Natural killer cell (primary cell): ENCODE measurements around the gene NR3C2. TPM values are rescaled to one million over a fixed set of nuclear protein-coding genes. Genes with fewer than 3 reads are reported as not detected.
"Not testable (repeated sequence)": the region's sequence is repeated elsewhere in the genome, so short reads cannot be mapped to it uniquely, and the experiment has no call there.

ENCODE experiments used
- ATAC-seq, 3 donors: fragments of 150-1000 bp in 2 of 3; fragments of 200-7000 bp in 1 of 3; cut with Tn5 transposase; 1 replicate in 1 of 3; 2 replicates in 2 of 3; pipeline ENCODE4 v1.10.0; 2021; ENCODE audit warnings: mild to moderate bottlenecking in 2 of 3, moderate library complexity in 2 of 3
- DNase-seq, 2 donors: peaks; one replicate each; pipeline versions ENCODE4 v3.0.0 to v3.0.0-alpha.2; 2013 to 2021; ENCODE audit warnings: mixed read lengths in 1 of 2
- H3K27ac ChIP-seq: one replicate; pipeline ENCODE4 v1.5.1; 2013; ENCODE audit warnings: mild to moderate bottlenecking, low read length
- H3K27me3 ChIP-seq: one replicate; pipeline ENCODE4 v1.6.1; 2013; ENCODE audit warnings: low read length; ENCODE audit not compliant: control insufficient read depth, insufficient read depth
- H3K36me3 ChIP-seq: one replicate; pipeline ENCODE4 v1.6.1; 2013; ENCODE audit warnings: low read length; ENCODE audit not compliant: control insufficient read depth, insufficient read depth
- H3K4me1 ChIP-seq: one replicate; pipeline ENCODE4 v1.6.1; 2013; ENCODE audit warnings: low read length; ENCODE audit not compliant: control insufficient read depth, insufficient read depth
- H3K4me3 ChIP-seq: one replicate; pipeline ENCODE4 v1.5.1; 2013; ENCODE audit warnings: low read length
- H3K9me3 ChIP-seq: one replicate; pipeline ENCODE4 v1.6.1; 2013; ENCODE audit warnings: low read length; ENCODE audit not compliant: control insufficient read depth, insufficient read depth
- H3K27ac Mint-ChIP-seq, 2 donors: one replicate each; pipeline ENCODE4 v1.8.0; 2022; ENCODE audit warnings: mild to moderate bottlenecking in 2 of 2, mixed read lengths in 2 of 2, moderate library complexity in 1 of 2
- H3K27me3 Mint-ChIP-seq, 2 donors: one replicate each; pipeline ENCODE4 v1.8.0; 2022; ENCODE audit warnings: low read depth in 2 of 2, mixed read lengths in 2 of 2
- H3K36me3 Mint-ChIP-seq: one replicate; pipeline ENCODE4 v1.8.0; 2022; ENCODE audit warnings: mixed read lengths
- H3K4me1 Mint-ChIP-seq, 2 donors: one replicate each; pipeline ENCODE4 v1.8.0; 2022; ENCODE audit warnings: mixed read lengths in 2 of 2
- H3K4me3 Mint-ChIP-seq: one replicate; pipeline ENCODE4 v1.8.0; 2022; ENCODE audit warnings: mild to moderate bottlenecking, moderate library complexity, mixed read lengths
- H3K9me3 Mint-ChIP-seq, 2 donors: one replicate each; pipeline ENCODE4 v1.8.0; 2022; ENCODE audit warnings: mixed read lengths in 2 of 2
- CTCF ChIP-seq: fragments of 200-600 bp; IDR thresholded peaks from one replicate; pipeline ENCODE4 v1.8.0; 2022; ENCODE audit warnings: antibody characterized with exemption
- WGBS: methylation state at CpG from one replicate; pipeline ENCODE4 v1.1.7; 2013; ENCODE audit warnings: missing lambda C conversion rate; ENCODE audit not compliant: insufficient coverage; 5-methylcytosine and 5-hydroxymethylcytosine counted together
- intact Hi-C: fragments of 100-400 bp; cut with micrococcal nuclease; formaldehyde crosslinking; loops from one replicate; pipeline ENCODE4 v1.14.2; 2022
- total RNA-seq, 4 donors: library from RNA; stranded (reverse); fragments of 120-200 nt in 1 of 4; gene quantifications; one replicate each; pipeline versions ENCODE4 v1.2.3 to v1.2.4, GENCODE V29; 2013 to 2022

Gene NR3C2
- total RNA-seq, 3 donors from 2014 or later (not counting 1 experiment from before 2014, with no cell fraction given): 4.2 to 8.6 (median 6.3) TPM

- Mint-ChIP-seq H3K36me3 (peaks cover 15% of the 10 kb centered on the region), H3K27ac (no peak overlapping the region), H3K9me3 (peaks cover 13 to 17% of the 10 kb centered on the region in 2 donors), H3K4me3 (no peak overlapping the region), H3K27me3 (peaks cover 4 to 7% of the 10 kb centered on the region in 2 donors), H3K4me1 (no peaks in the 10 kb centered on the region)
- Histone ChIP-seq H3K27me3 (peaks cover 2% of the 10 kb centered on the region), H3K27ac (no peak overlapping the region), H3K9me3 (peaks cover 15% of the 10 kb centered on the region), H3K4me1 (no peaks in the 10 kb centered on the region), H3K4me3 (no peak overlapping the region), H3K36me3 (no peaks in the 10 kb centered on the region)
- DNase-seq (no peak), ATAC-seq (no peak)
- TF ChIP-seq CTCF: no peak
- 83% methylated on average over 1 of the region's 1 CpG for WGBS
- intact Hi-C loops: no loop called here
These were observed 315.4 kb downstream of the NR3C2 start for GRCh38 chr4:148126825-148127224.

GRCh38 chr4:148124512-148124911 is 317.7 kb downstream of the NR3C2 start:
- peaks cover 15% of the 10 kb centered on the region for H3K9me3 ChIP-seq
- DNase-seq (no peak), ATAC-seq (no peak)
- H3K27me3 Mint-ChIP-seq: peaks cover 2 to 7% of the 10 kb centered on the region in 2 donors
- no peak overlapping the region for H3K27ac Mint-ChIP-seq
- H3K9me3 Mint-ChIP-seq: peaks cover 13 to 17% of the 10 kb centered on the region in 2 donors
- no peaks in the 10 kb centered on the region for H3K4me1 ChIP-seq
- no peak overlapping the region for H3K4me3 Mint-ChIP-seq
- TF ChIP-seq CTCF: no peak
- no peak overlapping the region for H3K27ac ChIP-seq
- H3K4me3 ChIP-seq: no peak overlapping the region
- peaks cover 15% of the 10 kb centered on the region for H3K36me3 Mint-ChIP-seq
- intact Hi-C loops: no loop called here
- WGBS: 100% methylated on average over 1 of the region's 1 CpG
- H3K4me1 Mint-ChIP-seq: no peaks in the 10 kb centered on the region
- H3K27me3 ChIP-seq: peaks cover 2% of the 10 kb centered on the region
- H3K36me3 ChIP-seq: no peaks in the 10 kb centered on the region

- H3K4me3 Mint-ChIP-seq, H3K27ac Mint-ChIP-seq, H3K27me3 Mint-ChIP-seq, H3K36me3 ChIP-seq, H3K27me3 ChIP-seq, DNase-seq, ATAC-seq, H3K4me1 Mint-ChIP-seq, intact Hi-C loops, H3K4me1 ChIP-seq, H3K27ac ChIP-seq, H3K4me3 ChIP-seq: not testable (repeated sequence)
- 93% methylated on average over 2 of the region's 2 CpGs for WGBS
- peaks cover 15% of the 10 kb centered on the region for H3K36me3 Mint-ChIP-seq
- peaks cover 13 to 17% of the 10 kb centered on the region in 2 donors for H3K9me3 Mint-ChIP-seq
- H3K9me3 ChIP-seq: peaks cover 15% of the 10 kb centered on the region
These were observed 319.1 kb downstream of the NR3C2 start for GRCh38 chr4:148123161-148123560.

- H3K27ac ChIP-seq: no peak overlapping the region
- TF ChIP-seq CTCF: no peak
- H3K4me3 ChIP-seq: no peak overlapping the region
- peaks cover 15% of the 10 kb centered on the region for H3K36me3 Mint-ChIP-seq
- no peak overlapping the region for H3K27ac Mint-ChIP-seq
- H3K9me3 Mint-ChIP-seq: peaks cover 10 to 15% of the 10 kb centered on the region in 2 donors
- no peak overlapping the region for H3K4me3 Mint-ChIP-seq
- intact Hi-C loops: no loop called here
- WGBS: 90% methylated on average over 3 of the region's 3 CpGs
- no peaks in the 10 kb centered on the region for H3K4me1 Mint-ChIP-seq
- H3K4me1 ChIP-seq: no peaks in the 10 kb centered on the region
- H3K27me3 ChIP-seq: no peaks in the 10 kb centered on the region
- H3K36me3 ChIP-seq: no peaks in the 10 kb centered on the region
- H3K27me3 Mint-ChIP-seq: peaks cover 0 to 7% of the 10 kb centered on the region in 2 donors
- DNase-seq: no peak
- peaks cover 14% of the 10 kb centered on the region for H3K9me3 ChIP-seq
- no peak for ATAC-seq
These were observed 322.0 kb downstream of the NR3C2 start for GRCh38 chr4:148120216-148120615.
